AG04450 (cell line): ENCODE data around the gene FAF1. TPM values are rescaled to one million over a fixed set of nuclear protein-coding genes. Genes with fewer than 3 reads are reported as not detected.

Source experiments
- CTCF ChIA-PET: fragments of 300-600, 350-600 bp; formaldehyde crosslinking; extraction: SDS; loops from one replicate; lab custom pipeline; 2022; ENCODE audit warnings: antibody characterized with exemption, inconsistent platforms; lab: Charles Lee
- POLR2A ChIA-PET: fragments of 350-600 bp; formaldehyde crosslinking; extraction: SDS; loops from one replicate; lab custom pipeline; 2021; ENCODE audit warnings: antibody characterized with exemption, inconsistent platforms; lab: Yijun Ruan, JAX
- DNase-seq: peaks from one replicate; pipeline ENCODE4 v3.0.0-alpha.2; 2011; ENCODE audit warnings: low read depth, low spot score
- H3K27ac ChIP-seq: one replicate; pipeline ENCODE4 v1.5.1; 2012; ENCODE audit warnings: low read depth, low read length, control low read depth
- H3K27me3 ChIP-seq: one replicate; pipeline ENCODE4 v1.6.0; 2012; ENCODE audit warnings: low read length; ENCODE audit not compliant: control insufficient read depth, insufficient read depth
- H3K4me3 ChIP-seq: 2 replicates; pipeline ENCODE4 v1.5.1; 2011; ENCODE audit warnings: mild to moderate bottlenecking, low read depth, low read length, control low read depth
- H3K9me3 ChIP-seq: 2 replicates; pipeline ENCODE4 v1.5.1; 2012; ENCODE audit warnings: low read length; ENCODE audit not compliant: control insufficient read depth, insufficient read depth
- polyA plus RNA-seq: library from polyadenylated mRNA; depleted of rRNA; stranded (reverse); fragments of >200 nt; gene quantifications from 2 replicates; pipeline ENCODE4 v1.2.3, GENCODE V29; 2011
- TF ChIP-seq, protein P1 (sequence below): IDR thresholded peaks from 2 replicates; pipeline ENCODE4 v1.5.1; 2011; ENCODE audit warnings: low read depth, low read length, control low read depth, inconsistent platforms

The FAF1 gene
- polyA plus RNA-seq, 1 experiment = 37.9 TPM

DNA sequence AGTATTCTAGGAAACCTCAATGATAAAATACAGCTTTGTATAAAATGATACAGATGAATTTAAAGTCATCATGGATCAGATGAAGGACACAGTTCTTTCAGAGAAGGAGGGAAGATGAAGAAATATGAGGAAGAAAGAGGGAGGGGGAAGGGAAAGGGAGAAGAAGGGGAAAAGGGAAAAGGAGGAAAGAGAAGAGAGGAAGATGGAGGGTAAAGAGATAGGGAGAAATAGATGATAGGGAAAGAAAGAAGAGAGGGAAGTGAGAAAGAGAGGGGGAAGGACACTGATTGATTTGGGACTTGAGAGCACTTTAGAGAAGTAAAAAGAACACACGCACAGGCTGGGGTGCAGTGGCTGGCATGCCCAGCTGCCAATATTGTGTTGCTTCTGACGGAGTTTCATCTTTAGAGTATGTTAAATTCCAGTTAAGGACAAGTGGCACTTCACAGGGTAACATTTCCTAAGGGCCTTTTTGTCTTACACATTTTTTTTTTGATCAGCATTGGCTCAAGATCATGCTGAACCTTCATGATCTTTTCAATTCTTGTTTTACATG lies 300.9 kb downstream of the FAF1 start:
- TF ChIP-seq, protein P1, sequence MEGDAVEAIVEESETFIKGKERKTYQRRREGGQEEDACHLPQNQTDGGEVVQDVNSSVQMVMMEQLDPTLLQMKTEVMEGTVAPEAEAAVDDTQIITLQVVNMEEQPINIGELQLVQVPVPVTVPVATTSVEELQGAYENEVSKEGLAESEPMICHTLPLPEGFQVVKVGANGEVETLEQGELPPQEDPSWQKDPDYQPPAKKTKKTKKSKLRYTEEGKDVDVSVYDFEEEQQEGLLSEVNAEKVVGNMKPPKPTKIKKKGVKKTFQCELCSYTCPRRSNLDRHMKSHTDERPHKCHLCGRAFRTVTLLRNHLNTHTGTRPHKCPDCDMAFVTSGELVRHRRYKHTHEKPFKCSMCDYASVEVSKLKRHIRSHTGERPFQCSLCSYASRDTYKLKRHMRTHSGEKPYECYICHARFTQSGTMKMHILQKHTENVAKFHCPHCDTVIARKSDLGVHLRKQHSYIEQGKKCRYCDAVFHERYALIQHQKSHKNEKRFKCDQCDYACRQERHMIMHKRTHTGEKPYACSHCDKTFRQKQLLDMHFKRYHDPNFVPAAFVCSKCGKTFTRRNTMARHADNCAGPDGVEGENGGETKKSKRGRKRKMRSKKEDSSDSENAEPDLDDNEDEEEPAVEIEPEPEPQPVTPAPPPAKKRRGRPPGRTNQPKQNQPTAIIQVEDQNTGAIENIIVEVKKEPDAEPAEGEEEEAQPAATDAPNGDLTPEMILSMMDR = no peak
- DNase-seq = no peak
- ChIA-PET CTCF (interaction anchor here (0.6 kb wide), 1 partner anchor 16 kb away, joined by 4 read pairs; no protein-coding TSS in a partner anchor), POLR2A (no interaction called here)
- Histone ChIP-seq H3K9me3 (no peaks in the 10 kb centered on the region), H3K27me3 (no peaks in the 10 kb centered on the region), H3K27ac (no peak overlapping the region), H3K4me3 (no peak overlapping the region)

DNA sequence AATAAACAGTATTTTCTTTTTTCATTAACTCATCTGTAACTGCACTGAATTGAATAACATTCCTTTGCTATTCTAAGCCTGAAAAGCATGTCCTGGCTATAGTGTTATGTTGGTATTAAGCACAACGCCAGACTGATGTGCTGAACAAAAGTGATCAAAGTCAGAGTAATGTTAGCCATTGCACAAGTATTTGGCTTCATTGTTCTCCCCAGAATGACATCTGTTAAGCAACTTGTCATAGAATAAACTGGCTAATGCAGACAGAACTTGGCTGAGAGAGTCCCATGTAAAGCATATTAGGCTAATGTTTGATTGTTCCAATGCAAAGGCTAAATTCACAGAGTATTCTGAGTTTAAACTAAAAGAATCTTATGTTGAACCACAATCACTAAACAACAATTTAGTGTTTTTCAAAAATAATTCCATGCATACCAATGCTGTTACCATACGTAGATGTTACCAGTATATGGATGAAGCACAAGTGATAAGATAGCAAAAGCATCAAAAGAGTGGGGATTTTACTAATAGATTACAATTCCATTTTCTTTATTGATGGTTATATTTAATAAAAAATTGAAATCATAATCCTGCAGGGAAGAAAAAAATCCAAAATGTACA lies 301.5 kb downstream of the FAF1 start:
- TF ChIP-seq, protein P1 = no peak
- H3K27ac ChIP-seq = no peak overlapping the region
- H3K9me3 ChIP-seq = no peaks in the 10 kb centered on the region
- CTCF ChIA-PET = interaction anchor here (0.6 kb wide), 1 partner anchor 15 kb away, joined by 4 read pairs; no protein-coding TSS in a partner anchor
- no peaks in the 10 kb centered on the region for H3K27me3 ChIP-seq
- no peak overlapping the region for H3K4me3 ChIP-seq
- no peak for DNase-seq
- POLR2A ChIA-PET = no interaction called here

DNA sequence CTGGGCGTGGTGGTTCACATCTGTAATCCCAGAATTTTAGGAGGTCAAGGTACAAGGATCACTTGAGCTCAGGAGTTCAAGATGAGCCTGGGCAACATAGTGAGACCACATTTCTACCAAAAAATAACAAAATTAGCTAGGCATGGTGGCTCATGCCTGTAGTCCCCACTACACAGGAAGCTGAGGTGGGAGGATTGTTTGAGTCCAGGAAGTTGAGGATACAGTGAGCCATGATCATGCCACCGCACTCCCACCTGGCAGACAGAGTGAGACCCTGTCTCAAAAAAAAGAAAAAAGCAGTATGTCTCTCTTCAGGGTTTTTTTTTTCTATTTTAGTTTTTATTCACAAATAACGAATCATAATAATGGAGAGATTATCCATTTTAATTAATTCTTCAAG lies 303.1 kb downstream of the FAF1 start:
- H3K27me3 ChIP-seq = no peaks in the 10 kb centered on the region
- ChIA-PET POLR2A (no interaction called here), CTCF (no interaction called here)
- no peak for DNase-seq
- no peaks in the 10 kb centered on the region for H3K9me3 ChIP-seq
- TF ChIP-seq, protein P1 = no peak
- no peak overlapping the region for H3K27ac ChIP-seq
- H3K4me3 ChIP-seq = no peak overlapping the region

DNA sequence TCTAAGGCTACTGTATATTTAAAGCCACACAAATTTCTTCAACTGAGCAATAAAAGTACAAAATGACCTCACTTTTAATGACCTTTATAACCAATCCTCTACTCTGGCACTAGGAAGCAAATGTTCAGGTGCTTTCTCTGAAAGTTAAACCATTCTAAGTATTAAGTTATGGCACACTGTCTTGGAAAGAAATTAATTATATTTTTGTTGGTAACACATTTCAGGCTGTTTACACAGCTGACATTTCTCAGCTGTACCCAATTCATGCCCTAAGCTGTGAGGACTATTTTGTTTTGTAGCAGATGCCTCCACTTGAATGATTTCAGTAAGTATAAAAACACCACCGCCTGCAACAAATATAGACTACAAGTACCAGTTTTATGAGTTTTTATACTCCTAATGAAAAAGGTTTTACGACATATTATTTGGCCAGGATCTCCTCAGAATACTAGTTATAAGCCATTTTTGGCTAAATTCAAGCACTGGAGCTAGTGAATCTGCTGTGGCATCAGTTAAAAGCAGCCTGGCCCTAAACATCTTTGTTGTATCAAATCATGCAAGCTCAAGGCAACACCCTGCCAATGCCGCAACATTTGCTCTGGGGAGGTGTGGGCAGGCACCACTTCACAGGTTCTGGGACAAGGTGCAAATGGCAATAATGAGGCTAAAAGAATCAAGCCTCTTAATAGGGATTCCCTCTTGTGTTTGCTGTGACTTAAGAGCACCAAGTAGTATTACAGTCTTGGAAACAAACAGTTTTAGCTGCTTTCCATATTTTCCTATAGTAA lies 308.4 kb downstream of the FAF1 start:
- CTCF ChIA-PET = interaction anchor here (0.6 to 3.3 kb wide), 2 partner anchors 22 to 52 kb away, joined by 3 to 12 read pairs; no protein-coding TSS in a partner anchor
- DNase-seq = no peak
- H3K27ac ChIP-seq = no peak overlapping the region
- H3K27me3 ChIP-seq = no peaks in the 10 kb centered on the region
- no peaks in the 10 kb centered on the region for H3K9me3 ChIP-seq
- H3K4me3 ChIP-seq = no peak overlapping the region
- POLR2A ChIA-PET = interaction anchor here (0.5 kb wide), 1 partner anchor 11 kb away, joined by 3 read pairs; no protein-coding TSS in a partner anchor
- TF ChIP-seq, protein P1 = no peak

DNA sequence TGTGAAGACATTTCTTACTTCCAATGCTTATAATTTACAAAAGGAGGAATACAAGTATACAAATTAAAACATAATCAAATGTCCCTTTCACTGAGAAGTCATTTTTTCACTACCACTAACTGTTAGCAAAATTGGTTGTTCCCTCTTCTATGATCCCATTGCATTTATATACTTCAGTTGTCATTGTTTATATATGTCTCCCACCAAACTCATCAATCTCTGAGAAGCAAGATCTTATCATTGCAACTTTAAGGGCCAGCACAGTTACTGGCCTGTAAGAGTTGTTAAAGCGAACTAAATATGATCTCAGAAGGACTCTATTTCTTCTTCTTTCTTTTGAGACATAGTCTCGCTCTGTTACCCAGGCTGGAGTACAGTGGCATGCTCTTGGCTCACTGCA lies 313.5 kb downstream of the FAF1 start:
- TF ChIP-seq, protein P1 = no peak
- POLR2A ChIA-PET = no interaction called here
- Histone ChIP-seq H3K4me3 (no peak overlapping the region), H3K27ac (no peak overlapping the region), H3K27me3 (no peaks in the 10 kb centered on the region), H3K9me3 (no peaks in the 10 kb centered on the region)
- CTCF ChIA-PET = no interaction called here
- DNase-seq = no peak
